Measurements from ENCODE around the gene WEE2. TPM values are rescaled to one million over a fixed set of nuclear protein-coding genes. Genes with fewer than 3 reads are reported as not detected.

WEE2 gene
- total and polyA plus RNA-seq, 11 donors = 0.08 TPM; not detected in 10

DNA sequence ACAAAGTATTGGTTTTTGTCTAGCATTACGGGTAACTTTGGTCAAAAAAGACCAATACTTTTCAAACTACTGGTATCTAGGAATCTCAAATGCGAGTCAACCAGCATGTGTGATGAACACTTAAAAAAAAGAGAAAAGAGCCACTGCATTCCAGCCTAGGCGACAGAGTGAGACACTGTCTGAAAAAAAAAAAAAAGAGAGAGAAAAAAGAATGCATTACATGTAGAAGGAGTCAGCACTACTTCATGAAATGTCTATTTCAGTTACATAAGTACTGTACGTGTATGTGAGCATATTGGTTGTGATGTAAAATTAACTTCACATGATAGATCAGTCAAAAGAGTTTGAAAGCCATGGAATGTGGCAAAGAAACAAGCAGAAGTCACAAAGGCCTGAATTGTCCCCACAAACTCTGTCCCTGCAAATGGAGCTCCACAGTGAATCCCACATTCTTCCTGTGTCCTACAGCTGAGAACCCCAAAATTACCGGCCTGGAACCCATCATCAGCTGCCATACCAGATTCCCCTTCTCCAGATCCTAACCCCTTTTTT is 7.8 kb upstream of the WEE2 start:
- H3K9me3 ChIP-seq = no peaks in the 10 kb centered on the region
- H3K4me1 ChIP-seq = peaks cover 0 to 62% (median 27%) of the 10 kb centered on the region in 12 donors
- TF ChIP-seq POLR2A (IDR thresholded peaks at IDR 0.05) = no peak
- TF ChIP-seq, protein P1, sequence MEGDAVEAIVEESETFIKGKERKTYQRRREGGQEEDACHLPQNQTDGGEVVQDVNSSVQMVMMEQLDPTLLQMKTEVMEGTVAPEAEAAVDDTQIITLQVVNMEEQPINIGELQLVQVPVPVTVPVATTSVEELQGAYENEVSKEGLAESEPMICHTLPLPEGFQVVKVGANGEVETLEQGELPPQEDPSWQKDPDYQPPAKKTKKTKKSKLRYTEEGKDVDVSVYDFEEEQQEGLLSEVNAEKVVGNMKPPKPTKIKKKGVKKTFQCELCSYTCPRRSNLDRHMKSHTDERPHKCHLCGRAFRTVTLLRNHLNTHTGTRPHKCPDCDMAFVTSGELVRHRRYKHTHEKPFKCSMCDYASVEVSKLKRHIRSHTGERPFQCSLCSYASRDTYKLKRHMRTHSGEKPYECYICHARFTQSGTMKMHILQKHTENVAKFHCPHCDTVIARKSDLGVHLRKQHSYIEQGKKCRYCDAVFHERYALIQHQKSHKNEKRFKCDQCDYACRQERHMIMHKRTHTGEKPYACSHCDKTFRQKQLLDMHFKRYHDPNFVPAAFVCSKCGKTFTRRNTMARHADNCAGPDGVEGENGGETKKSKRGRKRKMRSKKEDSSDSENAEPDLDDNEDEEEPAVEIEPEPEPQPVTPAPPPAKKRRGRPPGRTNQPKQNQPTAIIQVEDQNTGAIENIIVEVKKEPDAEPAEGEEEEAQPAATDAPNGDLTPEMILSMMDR (IDR thresholded peaks at IDR 0.05) = no peak
- no peaks in the 10 kb centered on the region for H3K27me3 ChIP-seq
- no peak for DNase-seq
- 60 to 71% (median 64%) methylated on average over 5 of the region's 5 CpGs for WGBS, 4 donors
- ATAC-seq = no peak
- H3K36me3 ChIP-seq = no peaks in the 10 kb centered on the region
- H3K27ac ChIP-seq = peak overlapping the region in 8 of 12 donors; percentile 9 to 90 (median 86)
- peak overlapping the region in 10 of 12 donors; percentile 65 to 98 (median 86) for H3K4me3 ChIP-seq
- intact Hi-C loops (cut with DNase I) = loop anchor here in 1 of 10 donors (5.0 kb wide), 1 partner anchor 48 kb away; no protein-coding TSS in a partner anchor

GRCh38 chr7:141700848-141701371 is 7.2 kb upstream of the WEE2 start:
- peak overlapping the region; percentile 9 to 90 (median 86) for H3K27ac ChIP-seq
- no peaks in the 10 kb centered on the region for H3K27me3 ChIP-seq
- no peaks in the 10 kb centered on the region for H3K9me3 ChIP-seq
- DNase-seq (no peak), ATAC-seq (peak in 3 of 4 donors; percentile 3 to 29 (median 19))
- H3K36me3 ChIP-seq = no peaks in the 10 kb centered on the region
- H3K4me3 ChIP-seq = peak overlapping the region; percentile 65 to 98 (median 82)
- WGBS, 4 donors = 13 to 24% (median 17%) methylated on average over 18 to 20 of the region's 20 CpGs
- no peak for TF ChIP-seq POLR2A (IDR thresholded peaks at IDR 0.05)
- TF ChIP-seq, protein P1 (IDR thresholded peaks at IDR 0.05) = no peak
- intact Hi-C loops (cut with DNase I) = loop anchor here in 1 of 10 donors (5.0 kb wide), 1 partner anchor 49 kb away; no protein-coding TSS in a partner anchor
- peaks cover 0 to 57% (median 26%) of the 10 kb centered on the region in 12 donors for H3K4me1 ChIP-seq

GRCh38 chr7:141701489-141702046 is 6.6 kb upstream of the WEE2 start:
- TF ChIP-seq, protein P1 (IDR thresholded peaks at IDR 0.05) = no peak
- TF ChIP-seq POLR2A (IDR thresholded peaks at IDR 0.05) = no peak
- Histone ChIP-seq H3K9me3 (no peaks in the 10 kb centered on the region), H3K36me3 (no peaks in the 10 kb centered on the region), H3K4me1 (peaks cover 0 to 50% (median 23%) of the 10 kb centered on the region in 12 donors), H3K4me3 (peak overlapping the region; percentile 65 to 98 (median 82)), H3K27ac (peak overlapping the region; percentile 47 to 90 (median 86)), H3K27me3 (no peaks in the 10 kb centered on the region)
- peak; percentile 38 to 67 (median 50) for DNase-seq
- ATAC-seq = peak; percentile 50 to 69 (median 66)
- 0 to 1% (median 1%) methylated on average over 40 to 59 of the region's 59 CpGs for WGBS, 4 donors
- intact Hi-C loops (cut with DNase I) = loop anchor here in 2 of 10 donors (2.0 to 5.0 kb wide), 2 partner anchors 35 to 49 kb away; no protein-coding TSS in a partner anchor

GRCh38 chr7:141702047-141702567 is 6.0 kb upstream of the WEE2 start, which contains the start of gene DENND11:
Gene DENND11, minus strand, starts transcription at chr7:141702166. Its CDS starts 13 bp downstream, at chr7:141702153.
- DNase-seq = peak; percentile 49 to 79 (median 55)
- intact Hi-C loops (cut with DNase I) = loop anchor here in 2 of 10 donors (2.0 to 5.0 kb wide), 2 partner anchors 35 to 50 kb away; no protein-coding TSS in a partner anchor
- no peaks in the 10 kb centered on the region for H3K27me3 ChIP-seq
- ATAC-seq = peak; percentile 49 to 75 (median 67)
- no peaks in the 10 kb centered on the region for H3K9me3 ChIP-seq
- H3K4me3 ChIP-seq = peak within 1 kb of the TSS; percentile 69 to 98 (median 82)
- peaks cover 0 to 45% (median 21%) of the 10 kb centered on the region in 12 donors for H3K4me1 ChIP-seq
- H3K27ac ChIP-seq = peak within 1 kb of the TSS; percentile 47 to 90 (median 86)
- 0 to 1% (median 1%) methylated on average over 5 to 62 of the region's 62 CpGs for WGBS, 4 donors
- no peaks in the 10 kb centered on the region for H3K36me3 ChIP-seq
- TF ChIP-seq, protein P1 (IDR thresholded peaks at IDR 0.05) = no peak
- no peak for TF ChIP-seq POLR2A (IDR thresholded peaks at IDR 0.05)

Measured in heart left ventricle (tissue), 16 donors.